GM23248 (cell line): ENCODE results near the gene PC.

Experiments used
- EZH2 ChIP-seq: fragments of 200-600 bp; sonication (generic); IDR thresholded peaks from 2 replicates; pipeline ENCODE4 v1.6.1; 2018; ENCODE audit warnings: antibody characterized with exemption, mild to moderate bottlenecking; ENCODE audit not compliant: insufficient read depth, poor library complexity, severe bottlenecking
- EZH2phosphoT487 ChIP-seq: fragments of 200-600 bp; sonication (generic); IDR thresholded peaks from 2 replicates; pipeline ENCODE4 v1.6.1; 2018; ENCODE audit warnings: antibody characterized with exemption, moderate library complexity, mild to moderate bottlenecking, low read depth; ENCODE audit not compliant: insufficient read depth

DNA sequence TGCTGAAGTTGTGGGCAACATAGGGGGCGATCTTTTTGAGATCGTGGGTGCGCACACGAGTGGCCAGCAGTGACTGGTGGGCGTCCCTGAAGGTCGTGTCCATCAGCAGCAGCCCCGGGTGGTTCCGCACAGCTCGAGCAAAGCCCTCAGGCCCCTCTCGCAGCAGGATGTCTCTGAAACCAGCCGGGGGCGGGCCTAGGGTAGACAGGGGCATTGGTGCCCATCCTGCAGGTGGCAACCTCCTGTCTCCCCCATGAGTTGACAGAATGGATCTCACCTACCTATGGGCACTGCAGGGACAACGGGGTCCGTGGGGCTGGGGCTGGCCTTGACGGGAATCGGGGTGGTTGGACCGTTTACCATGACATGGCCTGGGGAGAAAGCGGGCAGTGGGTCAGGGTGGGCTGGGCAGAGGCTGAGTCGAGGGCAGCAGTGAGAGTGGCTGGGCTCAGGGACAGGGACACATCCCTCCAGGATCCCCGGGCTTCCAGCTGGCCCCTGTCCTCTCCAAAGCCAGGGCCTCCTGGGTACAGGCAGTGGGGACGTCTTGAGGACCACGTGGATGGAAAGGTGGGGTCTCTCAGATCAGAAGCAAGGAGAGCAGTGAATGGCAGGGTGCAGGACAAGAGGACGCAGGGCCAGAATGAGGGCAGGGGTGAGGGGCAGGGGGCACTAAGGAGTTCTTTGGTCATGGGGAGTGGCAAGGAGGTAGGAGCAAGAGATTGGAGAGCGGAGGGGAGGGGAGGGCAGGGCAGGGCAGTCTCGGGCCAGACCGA lies 105.5 kb downstream of the PC start:
- no peak for TF ChIP-seq EZH2
- TF ChIP-seq EZH2phosphoT487 = no peak
